Left renal cortex interstitium (tissue), 4 donors: ENCODE results near the gene ANKRD65. TPM values are rescaled to one million over a fixed set of nuclear protein-coding genes. Genes with fewer than 3 reads are reported as not detected.
"Not testable (repeated sequence)": the region's sequence is repeated elsewhere in the genome, so short reads cannot be mapped to it uniquely, and the experiment has no call there.

Experiments
- DNase-seq, 4 donors: peaks; one replicate each; pipeline ENCODE4 v3.0.0-alpha.2; 2013; ENCODE audit warnings: low read depth in 4 of 4, low spot score in 2 of 4, missing footprints in 1 of 4
- polyA plus RNA-seq, 4 donors: library from polyadenylated mRNA; unstranded; fragments of 120-200 nt; gene quantifications; one replicate each; pipeline ENCODE4 v1.2.1, GENCODE V29; 2013; ENCODE audit not compliant: insufficient read length in 4 of 4

ANKRD65 gene
- polyA plus RNA-seq: 10 to 100 TPM in 3 of 4 donors, 1 to 10 TPM in 1; 5.1 to 27.6 (median 12.1) TPM

GRCh38 chr1:1421147-1421906, at the start of gene ANKRD65:
Gene ANKRD65, minus strand, starts transcription at chr1:1421276. Its CDS starts 271 bp downstream, at chr1:1421005.
- no peak for DNase-seq

- not testable (repeated sequence) for DNase-seq
Measured at GRCh38 chr1:1468196-1468985, 47.3 kb upstream of the ANKRD65 start.

GRCh38 chr1:1463312-1463711, 42.2 kb upstream of the ANKRD65 start:
- no peak for DNase-seq

GRCh38 chr1:1462318-1462966, 41.4 kb upstream of the ANKRD65 start:
- no peak for DNase-seq

GRCh38 chr1:1461721-1462317, 40.7 kb upstream of the ANKRD65 start:
- DNase-seq: no peak

- no peak for DNase-seq
Measured at GRCh38 chr1:1460540-1461130, 39.6 kb upstream of the ANKRD65 start.

- not testable (repeated sequence) for DNase-seq
Measured at GRCh38 chr1:1459711-1460110, 38.6 kb upstream of the ANKRD65 start.

- not testable (repeated sequence) for DNase-seq
Measured at GRCh38 chr1:1459156-1459555, 38.1 kb upstream of the ANKRD65 start.

- not testable (repeated sequence) for DNase-seq
Measured at GRCh38 chr1:1456683-1457255, 35.7 kb upstream of the ANKRD65 start.

- not testable (repeated sequence) for DNase-seq
Measured at GRCh38 chr1:1455934-1456333, 34.9 kb upstream of the ANKRD65 start.

GRCh38 chr1:1455366-1455884, 34.3 kb upstream of the ANKRD65 start:
- DNase-seq: no peak

GRCh38 chr1:1454286-1455056, 33.4 kb upstream of the ANKRD65 start:
- not testable (repeated sequence) for DNase-seq

GRCh38 chr1:1452882-1453281, 31.8 kb upstream of the ANKRD65 start:
- no peak for DNase-seq

- DNase-seq: not testable (repeated sequence)
Measured at GRCh38 chr1:1452365-1452739, 31.3 kb upstream of the ANKRD65 start.

GRCh38 chr1:1451696-1452364, 30.8 kb upstream of the ANKRD65 start:
- DNase-seq: no peak

- DNase-seq: not testable (repeated sequence)
Measured at GRCh38 chr1:1450616-1451015, 29.5 kb upstream of the ANKRD65 start.

GRCh38 chr1:1449099-1449739, 28.1 kb upstream of the ANKRD65 start, which contains the start of gene ATAD3C:
Gene ATAD3C, plus strand, starts transcription at chr1:1449689. Its CDS starts 995 bp downstream, at chr1:1450684.
- no peak for DNase-seq

GRCh38 chr1:1446631-1447030, 25.6 kb upstream of the ANKRD65 start:
- not testable (repeated sequence) for DNase-seq
